PC-9 (cell line): Measurements from ENCODE around the gene BMF.

Source experiments
- CTCF ChIP-seq: fragments of 200-600 bp; sonication (generic); conservative IDR thresholded peaks from 2 replicates; pipeline ENCODE4 v1.6.1; 2017; ENCODE audit warnings: mixed run types, antibody characterized with exemption, mild to moderate bottlenecking, moderate library complexity
- EZH2 ChIP-seq: fragments of 200-600 bp; sonication (generic); IDR thresholded peaks from 2 replicates; pipeline ENCODE4 v1.8.0; 2017; ENCODE audit warnings: antibody characterized with exemption, low read depth

- TF ChIP-seq CTCF (no peak), EZH2 (no peak)
Measured at GRCh38 chr15:40055576-40056293, 52.9 kb downstream of the BMF start.
